ENCODE results near the gene PPP1R13L. TPM values are rescaled to one million over a fixed set of nuclear protein-coding genes. Genes with fewer than 3 reads are reported as not detected.

Gene PPP1R13L
- total and polyA plus RNA-seq, 4 donors = 0.59 to 3.5 (median 2.0) TPM

GRCh38 chr19:45402298-45403061, 2.4 kb downstream of the PPP1R13L start:
- WGBS (ENCODE audit: insufficient coverage) = 15% methylated on average over 40 of the region's 40 CpGs
- DNase-seq (ENCODE audit: low read depth in 4 of 6, low spot score in 6 of 6) = no peak

GRCh38 chr19:45401815-45402214, 3.1 kb downstream of the PPP1R13L start:
- Histone ChIP-seq H3K36me3 (ENCODE audit: control insufficient read depth, insufficient read depth, low read length) (no peaks in the 10 kb centered on the region), H3K4me3 (ENCODE audit: low read depth, low read length) (no peak overlapping the region), H3K27me3 (ENCODE audit: control insufficient read depth, insufficient read depth, low read length) (peaks cover 62% of the 10 kb centered on the region), H3K4me1 (ENCODE audit: control insufficient read depth, insufficient read depth, low read length) (peaks cover 39% of the 10 kb centered on the region), H3K27ac (ENCODE audit: low read depth, low read length) (no peak overlapping the region), H3K9me3 (ENCODE audit: control insufficient read depth, insufficient read depth, low read length) (no peaks in the 10 kb centered on the region)
- DNase-seq (ENCODE audit: low read depth in 4 of 6, low spot score in 6 of 6) = no peak
- WGBS (ENCODE audit: insufficient coverage) = 100% methylated on average over 4 of the region's 6 CpGs

More at GRCh38 chr19:45402298-45403061, 2.4 kb downstream of the PPP1R13L start:
- Histone ChIP-seq H3K27ac (ENCODE audit: low read depth, low read length) (no peak overlapping the region), H3K27me3 (ENCODE audit: control insufficient read depth, insufficient read depth, low read length) (peaks cover 57% of the 10 kb centered on the region), H3K4me3 (ENCODE audit: low read depth, low read length) (no peak overlapping the region), H3K9me3 (ENCODE audit: control insufficient read depth, insufficient read depth, low read length) (no peaks in the 10 kb centered on the region), H3K4me1 (ENCODE audit: control insufficient read depth, insufficient read depth, low read length) (peaks cover 42% of the 10 kb centered on the region), H3K36me3 (ENCODE audit: control insufficient read depth, insufficient read depth, low read length) (no peaks in the 10 kb centered on the region)

GRCh38 chr19:45400192-45400591, 4.7 kb downstream of the PPP1R13L start:
- 88% methylated on average over 3 of the region's 6 CpGs for WGBS (ENCODE audit: insufficient coverage)
- no peaks in the 10 kb centered on the region for H3K9me3 ChIP-seq (ENCODE audit: control insufficient read depth, insufficient read depth, low read length)
- H3K36me3 ChIP-seq (ENCODE audit: control insufficient read depth, insufficient read depth, low read length) = no peaks in the 10 kb centered on the region
- no peak overlapping the region for H3K4me3 ChIP-seq (ENCODE audit: low read depth, low read length)
- peaks cover 27% of the 10 kb centered on the region for H3K4me1 ChIP-seq (ENCODE audit: control insufficient read depth, insufficient read depth, low read length)
- DNase-seq (ENCODE audit: low read depth in 4 of 6, low spot score in 6 of 6) = no peak
- H3K27me3 ChIP-seq (ENCODE audit: control insufficient read depth, insufficient read depth, low read length) = peaks cover 66% of the 10 kb centered on the region
- H3K27ac ChIP-seq (ENCODE audit: low read depth, low read length) = no peak overlapping the region

- no peak for DNase-seq (ENCODE audit: low read depth in 4 of 6, low spot score in 6 of 6)
- Histone ChIP-seq H3K36me3 (ENCODE audit: control insufficient read depth, insufficient read depth, low read length) (no peaks in the 10 kb centered on the region), H3K27me3 (ENCODE audit: control insufficient read depth, insufficient read depth, low read length) (peaks cover 34% of the 10 kb centered on the region), H3K27ac (ENCODE audit: low read depth, low read length) (no peak overlapping the region), H3K4me1 (ENCODE audit: control insufficient read depth, insufficient read depth, low read length) (peaks cover 15% of the 10 kb centered on the region), H3K4me3 (ENCODE audit: low read depth, low read length) (no peak overlapping the region), H3K9me3 (ENCODE audit: control insufficient read depth, insufficient read depth, low read length) (no peaks in the 10 kb centered on the region)
- WGBS (ENCODE audit: insufficient coverage) = 13% methylated on average over 49 of the region's 59 CpGs
Measured at GRCh38 chr19:45395821-45396617, 8.8 kb downstream of the PPP1R13L start.

- WGBS (ENCODE audit: insufficient coverage) = 94% methylated on average over 20 of the region's 21 CpGs
Measured at GRCh38 chr19:45391871-45392665, 12.8 kb downstream of the PPP1R13L start.

GRCh38 chr19:45391346-45391745, 13.5 kb downstream of the PPP1R13L start:
- Histone ChIP-seq H3K36me3 (ENCODE audit: control insufficient read depth, insufficient read depth, low read length) (no peaks in the 10 kb centered on the region), H3K4me3 (ENCODE audit: low read depth, low read length) (no peak overlapping the region), H3K9me3 (ENCODE audit: control insufficient read depth, insufficient read depth, low read length) (no peaks in the 10 kb centered on the region), H3K4me1 (ENCODE audit: control insufficient read depth, insufficient read depth, low read length) (peaks cover 2% of the 10 kb centered on the region), H3K27me3 (ENCODE audit: control insufficient read depth, insufficient read depth, low read length) (peaks cover 15% of the 10 kb centered on the region), H3K27ac (ENCODE audit: low read depth, low read length) (no peak overlapping the region)
- WGBS (ENCODE audit: insufficient coverage) = 81% methylated on average over 3 of the region's 3 CpGs
- DNase-seq (ENCODE audit: low read depth in 4 of 6, low spot score in 6 of 6) = peak in 1 of 6 donors; percentile 43

More at GRCh38 chr19:45391871-45392665, 12.8 kb downstream of the PPP1R13L start:
- Histone ChIP-seq H3K27me3 (ENCODE audit: control insufficient read depth, insufficient read depth, low read length) (peaks cover 18% of the 10 kb centered on the region), H3K4me1 (ENCODE audit: control insufficient read depth, insufficient read depth, low read length) (peaks cover 2% of the 10 kb centered on the region), H3K27ac (ENCODE audit: low read depth, low read length) (no peak overlapping the region), H3K36me3 (ENCODE audit: control insufficient read depth, insufficient read depth, low read length) (no peaks in the 10 kb centered on the region), H3K9me3 (ENCODE audit: control insufficient read depth, insufficient read depth, low read length) (no peaks in the 10 kb centered on the region), H3K4me3 (ENCODE audit: low read depth, low read length) (no peak overlapping the region)
- DNase-seq (ENCODE audit: low read depth in 4 of 6, low spot score in 6 of 6) = no peak

GRCh38 chr19:45385392-45386221, 19.3 kb downstream of the PPP1R13L start:
- H3K4me1 ChIP-seq (ENCODE audit: control insufficient read depth, insufficient read depth, low read length) = peaks cover 9% of the 10 kb centered on the region
- 3% methylated on average over 71 of the region's 75 CpGs for WGBS (ENCODE audit: insufficient coverage)
- H3K4me3 ChIP-seq (ENCODE audit: low read depth, low read length) = no peak overlapping the region
- no peak overlapping the region for H3K27ac ChIP-seq (ENCODE audit: low read depth, low read length)
- H3K36me3 ChIP-seq (ENCODE audit: control insufficient read depth, insufficient read depth, low read length) = no peaks in the 10 kb centered on the region
- peaks cover 25% of the 10 kb centered on the region for H3K27me3 ChIP-seq (ENCODE audit: control insufficient read depth, insufficient read depth, low read length)
- DNase-seq (ENCODE audit: low read depth in 4 of 6, low spot score in 6 of 6) = peak in 1 of 6 donors; percentile 5
- no peaks in the 10 kb centered on the region for H3K9me3 ChIP-seq (ENCODE audit: control insufficient read depth, insufficient read depth, low read length)

GRCh38 chr19:45382426-45382825, 22.4 kb downstream of the PPP1R13L start:
- DNase-seq (ENCODE audit: low read depth in 4 of 6, low spot score in 6 of 6) = no peak
- Histone ChIP-seq H3K27me3 (ENCODE audit: control insufficient read depth, insufficient read depth, low read length) (peaks cover 25% of the 10 kb centered on the region), H3K9me3 (ENCODE audit: control insufficient read depth, insufficient read depth, low read length) (no peaks in the 10 kb centered on the region), H3K36me3 (ENCODE audit: control insufficient read depth, insufficient read depth, low read length) (no peaks in the 10 kb centered on the region), H3K27ac (ENCODE audit: low read depth, low read length) (no peak overlapping the region), H3K4me1 (ENCODE audit: control insufficient read depth, insufficient read depth, low read length) (peaks cover 9% of the 10 kb centered on the region), H3K4me3 (ENCODE audit: low read depth, low read length) (no peak overlapping the region)
- 77% methylated on average over 29 of the region's 29 CpGs for WGBS (ENCODE audit: insufficient coverage)

- Histone ChIP-seq H3K27me3 (ENCODE audit: control insufficient read depth, insufficient read depth, low read length) (peaks cover 7% of the 10 kb centered on the region), H3K36me3 (ENCODE audit: control insufficient read depth, insufficient read depth, low read length) (no peaks in the 10 kb centered on the region), H3K4me3 (ENCODE audit: low read depth, low read length) (no peak overlapping the region), H3K9me3 (ENCODE audit: control insufficient read depth, insufficient read depth, low read length) (no peaks in the 10 kb centered on the region), H3K4me1 (ENCODE audit: control insufficient read depth, insufficient read depth, low read length) (peaks cover under 1% of the 10 kb centered on the region), H3K27ac (ENCODE audit: low read depth, low read length) (no peak overlapping the region)
- no peak for DNase-seq (ENCODE audit: low read depth in 4 of 6, low spot score in 6 of 6)
- WGBS (ENCODE audit: insufficient coverage) = 92% methylated on average over 1 of the region's 1 CpG
Measured at GRCh38 chr19:45380107-45380506, 24.8 kb downstream of the PPP1R13L start.
